LNCaP clone FGC (cell line): ENCODE measurements around the gene FAR2.

Experiments used
- DNase-seq: peaks from one replicate; pipeline ENCODE4 v3.0.0-alpha.2; 2011; ENCODE audit warnings: low read depth
- H3K4me3 ChIP-seq: 2 replicates; pipeline ENCODE4 v1.5.1; 2011; ENCODE audit warnings: mild to moderate bottlenecking, low read depth, low read length, control low read depth
- TF ChIP-seq, protein P1 (sequence below): IDR thresholded peaks from 2 replicates; pipeline ENCODE4 v1.5.1; 2012; ENCODE audit warnings: mild to moderate bottlenecking; ENCODE audit not compliant: control insufficient read depth, insufficient read depth; ENCODE audit errors: extremely low read depth

Gene FAR2

GRCh38 chr12:29334937-29335336, 185.9 kb downstream of the FAR2 start:
- TF ChIP-seq, protein P1, sequence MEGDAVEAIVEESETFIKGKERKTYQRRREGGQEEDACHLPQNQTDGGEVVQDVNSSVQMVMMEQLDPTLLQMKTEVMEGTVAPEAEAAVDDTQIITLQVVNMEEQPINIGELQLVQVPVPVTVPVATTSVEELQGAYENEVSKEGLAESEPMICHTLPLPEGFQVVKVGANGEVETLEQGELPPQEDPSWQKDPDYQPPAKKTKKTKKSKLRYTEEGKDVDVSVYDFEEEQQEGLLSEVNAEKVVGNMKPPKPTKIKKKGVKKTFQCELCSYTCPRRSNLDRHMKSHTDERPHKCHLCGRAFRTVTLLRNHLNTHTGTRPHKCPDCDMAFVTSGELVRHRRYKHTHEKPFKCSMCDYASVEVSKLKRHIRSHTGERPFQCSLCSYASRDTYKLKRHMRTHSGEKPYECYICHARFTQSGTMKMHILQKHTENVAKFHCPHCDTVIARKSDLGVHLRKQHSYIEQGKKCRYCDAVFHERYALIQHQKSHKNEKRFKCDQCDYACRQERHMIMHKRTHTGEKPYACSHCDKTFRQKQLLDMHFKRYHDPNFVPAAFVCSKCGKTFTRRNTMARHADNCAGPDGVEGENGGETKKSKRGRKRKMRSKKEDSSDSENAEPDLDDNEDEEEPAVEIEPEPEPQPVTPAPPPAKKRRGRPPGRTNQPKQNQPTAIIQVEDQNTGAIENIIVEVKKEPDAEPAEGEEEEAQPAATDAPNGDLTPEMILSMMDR = no peak
- H3K4me3 ChIP-seq = no peak overlapping the region
- DNase-seq = no peak

- TF ChIP-seq, protein P1 = no peak
- no peak overlapping the region for H3K4me3 ChIP-seq
- DNase-seq = no peak
Measured at GRCh38 chr12:29337325-29337724, 188.2 kb downstream of the FAR2 start.

DNA sequence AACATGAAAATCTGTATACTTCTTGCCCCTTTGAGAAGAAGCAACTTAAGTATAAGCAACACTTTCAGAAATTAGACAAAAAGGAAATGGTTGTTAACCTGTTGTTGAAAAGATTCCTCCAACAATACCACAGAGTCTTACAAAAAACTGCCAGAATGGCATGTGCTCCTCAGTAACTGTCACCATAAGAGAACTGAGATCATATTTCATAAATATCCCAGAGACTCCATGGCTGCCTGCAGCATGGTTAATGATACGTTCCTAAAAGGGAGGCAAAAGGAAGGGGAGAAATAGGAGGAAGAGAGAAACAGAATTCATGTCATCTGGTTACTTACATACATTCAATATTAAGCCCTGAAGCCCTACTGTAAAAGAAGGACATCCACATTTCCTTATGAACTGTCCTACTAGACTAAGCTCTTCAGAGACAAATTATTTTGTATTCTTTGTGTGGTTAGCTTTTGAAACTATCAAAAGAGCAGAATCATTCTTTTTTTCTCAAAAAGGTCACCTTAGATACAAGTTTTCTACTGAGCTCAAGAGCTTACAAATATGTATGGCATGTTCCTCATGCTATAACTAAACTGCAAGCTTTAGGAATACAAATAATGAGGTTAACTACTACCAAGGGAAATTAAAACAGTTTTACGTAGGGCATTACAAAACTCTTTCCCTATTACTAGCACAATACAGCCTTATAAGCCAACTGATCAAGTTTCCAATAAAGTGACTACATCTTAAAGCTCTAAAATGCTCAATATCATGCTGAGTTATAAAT, 194.1 kb downstream of the FAR2 start:
- no peak for DNase-seq
- no peak overlapping the region for H3K4me3 ChIP-seq
- TF ChIP-seq, protein P1 = no peak

- TF ChIP-seq, protein P1 = no peak
- H3K4me3 ChIP-seq = no peak overlapping the region
- DNase-seq = no peak
Measured at GRCh38 chr12:29346769-29347421, 197.8 kb downstream of the FAR2 start.

DNA sequence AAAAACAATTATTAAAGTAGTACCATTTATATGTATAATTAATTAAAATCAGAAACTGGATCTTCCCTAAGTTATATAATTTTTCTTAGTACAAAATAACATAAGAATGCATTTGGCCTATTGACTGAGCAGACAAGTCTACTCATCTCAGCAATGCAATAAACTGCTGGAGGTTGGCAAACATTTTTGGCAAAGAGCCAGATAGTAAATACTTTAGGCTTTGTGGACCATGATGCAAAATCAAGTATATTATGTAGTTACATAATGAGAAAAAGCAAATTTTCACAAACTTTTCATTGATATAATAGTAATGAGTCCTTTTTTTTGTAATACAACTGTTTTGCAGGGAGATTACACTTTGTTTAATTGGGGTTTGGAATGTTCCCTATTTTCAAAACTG, 201.0 kb downstream of the FAR2 start:
- DNase-seq = peak; percentile 67
- no peak overlapping the region for H3K4me3 ChIP-seq
- TF ChIP-seq, protein P1 = no peak

DNA sequence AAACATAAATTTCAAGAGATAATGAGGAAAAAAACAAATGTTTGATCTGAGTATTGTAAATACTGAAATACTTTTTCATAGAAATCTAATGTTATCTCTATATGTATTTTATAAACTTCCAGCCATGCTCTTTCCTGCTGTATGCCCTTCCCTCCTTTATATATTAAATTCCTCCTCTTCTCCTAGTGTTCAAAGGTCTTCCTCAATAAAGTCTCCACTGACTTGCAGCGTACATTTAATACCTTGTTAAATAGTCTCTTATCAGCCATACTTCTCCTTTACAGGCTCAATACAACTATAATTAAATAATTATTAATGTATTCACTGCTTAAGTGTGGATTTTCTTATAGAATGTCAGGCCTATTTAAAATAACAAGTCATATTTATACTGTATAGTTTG, 205.9 kb downstream of the FAR2 start:
- H3K4me3 ChIP-seq = no peak overlapping the region
- TF ChIP-seq, protein P1 = no peak
- no peak for DNase-seq
